ENCODE measurements around the gene PTPRG.

GRCh38 chr3:62110443-62111225 lies 549.3 kb downstream of the PTPRG start:
- TF ChIP-seq CTCF (IDR thresholded peaks at IDR 0.05; ENCODE audit: low read depth, low read length) = no peak
- TF ChIP-seq EZH2phosphoT487 (IDR thresholded peaks at IDR 0.05; ENCODE audit: low read depth) = no peak

Data from OCI-LY3 (cell line).